Astrocyte (in vitro differentiated cells and primary cell): ENCODE results near the gene CAVIN4. TPM values are rescaled to one million over a fixed set of nuclear protein-coding genes. Genes with fewer than 3 reads are reported as not detected.
A peak's percentile ranks its signal among the peaks of the same experiment; 100 is the strongest.

Source experiments
- DNase-seq: peaks from one replicate; pipeline ENCODE4 v3.0.0-alpha.2; 2010; ENCODE audit warnings: low read depth
- FAIRE-seq: peaks from 2 replicates; lab custom pipeline; 2011; peaks lifted over from hg19 to GRCh38; lab: Jason Lieb, UNC
- H2AFZ ChIP-seq: 2 replicates; pipeline ENCODE4 v1.6.0; 2012; ENCODE audit warnings: low read depth, low read length, inconsistent platforms
- H3K27ac ChIP-seq: 2 replicates; pipeline ENCODE4 v1.5.1; 2011; ENCODE audit warnings: low read depth, low read length, inconsistent platforms
- H3K27me3 ChIP-seq: 2 replicates; pipeline ENCODE4 v1.6.0; 2011; ENCODE audit warnings: low read length, inconsistent platforms; ENCODE audit not compliant: insufficient read depth
- H3K36me3 ChIP-seq: 2 replicates; pipeline ENCODE4 v1.5.1; 2011; ENCODE audit warnings: low read length, inconsistent platforms; ENCODE audit not compliant: insufficient read depth
- H3K4me1 ChIP-seq: 2 replicates; pipeline ENCODE4 v1.5.1; 2011; ENCODE audit warnings: low read length, inconsistent platforms; ENCODE audit not compliant: insufficient read depth
- H3K4me2 ChIP-seq: 2 replicates; pipeline ENCODE4 v1.6.0; 2012; ENCODE audit warnings: low read length, inconsistent platforms
- H3K4me3 ChIP-seq: 2 replicates; pipeline ENCODE4 v1.5.1; 2011; ENCODE audit warnings: low read depth, mild to moderate bottlenecking, low read length, inconsistent platforms; ENCODE audit not compliant: insufficient read depth
- H3K79me2 ChIP-seq: 2 replicates; pipeline ENCODE4 v1.6.0; 2012; ENCODE audit warnings: mild to moderate bottlenecking, low read length, inconsistent platforms; ENCODE audit not compliant: insufficient read depth
- H3K9ac ChIP-seq: 2 replicates; pipeline ENCODE4 v1.6.0; 2012; ENCODE audit warnings: mild to moderate bottlenecking, low read length, inconsistent platforms
- H3K9me3 ChIP-seq: 2 replicates; pipeline ENCODE4 v1.5.1; 2012; ENCODE audit warnings: low read depth, mild to moderate bottlenecking, low read length, inconsistent platforms; ENCODE audit not compliant: insufficient read depth
- H4K20me1 ChIP-seq: 2 replicates; pipeline ENCODE4 v1.6.0; 2012; ENCODE audit warnings: low read length, inconsistent platforms; ENCODE audit not compliant: insufficient read depth
- H3K27ac Mint-ChIP-seq: one replicate; pipeline ENCODE4 v1.8.0; 2021; ENCODE audit warnings: mild to moderate bottlenecking, mixed read lengths; ENCODE audit not compliant: unreplicated experiment
- H3K27me3 Mint-ChIP-seq: one replicate; pipeline ENCODE4 v1.8.0; 2021; ENCODE audit warnings: low read depth, mixed read lengths; ENCODE audit not compliant: unreplicated experiment
- H3K36me3 Mint-ChIP-seq: one replicate; pipeline ENCODE4 v1.8.0; 2021; ENCODE audit warnings: low read depth, mixed read lengths; ENCODE audit not compliant: unreplicated experiment
- H3K4me1 Mint-ChIP-seq: one replicate; pipeline ENCODE4 v1.8.0; 2021; ENCODE audit warnings: low read depth, mixed read lengths; ENCODE audit not compliant: unreplicated experiment
- H3K4me3 Mint-ChIP-seq: one replicate; pipeline ENCODE4 v1.8.0; 2021; ENCODE audit warnings: mild to moderate bottlenecking, moderate library complexity, mixed read lengths; ENCODE audit not compliant: unreplicated experiment
- H3K9me3 Mint-ChIP-seq: one replicate; pipeline ENCODE4 v1.8.0; 2021; ENCODE audit warnings: mild to moderate bottlenecking, mixed read lengths; ENCODE audit not compliant: unreplicated experiment
- CTCF ChIP-seq: IDR thresholded peaks from 2 replicates; pipeline ENCODE4 v1.5.1; 2011; ENCODE audit warnings: low read depth, mild to moderate bottlenecking, inconsistent platforms, low read length, moderate library complexity; ENCODE audit not compliant: insufficient read depth
- EZH2 ChIP-seq: IDR thresholded peaks from 2 replicates; pipeline ENCODE4 v1.6.1; 2012; ENCODE audit warnings: mild to moderate bottlenecking, low read length, inconsistent platforms; ENCODE audit not compliant: insufficient read depth
- total RNA-seq: library from RNA; stranded (reverse); gene quantifications from 2 replicates; pipeline ENCODE4 v1.2.1, GENCODE V29; 2021

The CAVIN4 gene
- total RNA-seq, 1 donor from 2014 or later: 4.2 TPM

- FAIRE-seq (peak; percentile 97), DNase-seq (no peak)
- Histone ChIP-seq H3K79me2 (no peaks in the 10 kb centered on the region), H4K20me1 (no peaks in the 10 kb centered on the region), H3K36me3 (no peaks in the 10 kb centered on the region), H3K9me3 (no peaks in the 10 kb centered on the region), H2AFZ (no peak overlapping the region), H3K27ac (no peak overlapping the region), H3K4me1 (peaks cover 13% of the 10 kb centered on the region), H3K27me3 (peaks cover 9% of the 10 kb centered on the region), H3K4me2 (no peak overlapping the region), H3K9ac (no peak overlapping the region), H3K4me3 (no peak overlapping the region)
- Mint-ChIP-seq H3K9me3 (no peaks in the 10 kb centered on the region), H3K4me3 (no peak overlapping the region), H3K27ac (no peak overlapping the region), H3K27me3 (peaks cover 9% of the 10 kb centered on the region), H3K36me3 (no peaks in the 10 kb centered on the region), H3K4me1 (peaks cover 7% of the 10 kb centered on the region)
- TF ChIP-seq EZH2 (no peak), CTCF (peak; percentile 92)
These were observed 17.7 kb downstream of the CAVIN4 start for GRCh38 chr9:100595391-100596199.

- Mint-ChIP-seq H3K4me3 (no peak overlapping the region), H3K9me3 (no peaks in the 10 kb centered on the region), H3K36me3 (no peaks in the 10 kb centered on the region), H3K4me1 (peaks cover 11% of the 10 kb centered on the region), H3K27ac (no peak overlapping the region), H3K27me3 (peaks cover 9% of the 10 kb centered on the region)
- no peak for DNase-seq
- Histone ChIP-seq H4K20me1 (no peaks in the 10 kb centered on the region), H3K4me2 (no peak overlapping the region), H2AFZ (no peak overlapping the region), H3K36me3 (no peaks in the 10 kb centered on the region), H3K27me3 (peaks cover 9% of the 10 kb centered on the region), H3K9me3 (no peaks in the 10 kb centered on the region), H3K79me2 (no peaks in the 10 kb centered on the region), H3K4me1 (peaks cover 6% of the 10 kb centered on the region), H3K9ac (no peak overlapping the region), H3K4me3 (no peak overlapping the region), H3K27ac (no peak overlapping the region)
- no peak for FAIRE-seq
- TF ChIP-seq CTCF: no peak
- no peak for TF ChIP-seq EZH2
These were observed 19.4 kb downstream of the CAVIN4 start for GRCh38 chr9:100597236-100597635.

GRCh38 chr9:100598641-100599145, 20.8 kb downstream of the CAVIN4 start:
- Histone ChIP-seq H4K20me1 (no peaks in the 10 kb centered on the region), H3K4me3 (peak overlapping the region; percentile 57), H3K27me3 (peaks cover 9% of the 10 kb centered on the region), H3K9ac (peak overlapping the region; percentile 48), H3K36me3 (no peaks in the 10 kb centered on the region), H3K4me1 (peaks cover 6% of the 10 kb centered on the region), H3K9me3 (no peaks in the 10 kb centered on the region), H3K4me2 (peak overlapping the region; percentile 85), H3K79me2 (no peaks in the 10 kb centered on the region), H3K27ac (no peak overlapping the region), H2AFZ (peak overlapping the region; percentile 69)
- DNase-seq (peak; percentile 50), FAIRE-seq (no peak)
- TF ChIP-seq CTCF: no peak
- TF ChIP-seq EZH2: no peak
- peaks cover 11% of the 10 kb centered on the region for H3K4me1 Mint-ChIP-seq
- H3K36me3 Mint-ChIP-seq: no peaks in the 10 kb centered on the region
- H3K9me3 Mint-ChIP-seq: no peaks in the 10 kb centered on the region
- peaks cover 9% of the 10 kb centered on the region for H3K27me3 Mint-ChIP-seq
- no peak overlapping the region for H3K27ac Mint-ChIP-seq
- H3K4me3 Mint-ChIP-seq: peak overlapping the region; percentile 75
